ENCODE measurements around the gene GPX4. TPM values are rescaled to one million over a fixed set of nuclear protein-coding genes. Genes with fewer than 3 reads are reported as not detected.

The GPX4 gene
- total and polyA plus RNA-seq, 9 of the 15 experiments (the other 6 are each of a cell fraction or from before 2014, with no cell fraction given), result 61.4 to 661 (median 349) TPM

DNA sequence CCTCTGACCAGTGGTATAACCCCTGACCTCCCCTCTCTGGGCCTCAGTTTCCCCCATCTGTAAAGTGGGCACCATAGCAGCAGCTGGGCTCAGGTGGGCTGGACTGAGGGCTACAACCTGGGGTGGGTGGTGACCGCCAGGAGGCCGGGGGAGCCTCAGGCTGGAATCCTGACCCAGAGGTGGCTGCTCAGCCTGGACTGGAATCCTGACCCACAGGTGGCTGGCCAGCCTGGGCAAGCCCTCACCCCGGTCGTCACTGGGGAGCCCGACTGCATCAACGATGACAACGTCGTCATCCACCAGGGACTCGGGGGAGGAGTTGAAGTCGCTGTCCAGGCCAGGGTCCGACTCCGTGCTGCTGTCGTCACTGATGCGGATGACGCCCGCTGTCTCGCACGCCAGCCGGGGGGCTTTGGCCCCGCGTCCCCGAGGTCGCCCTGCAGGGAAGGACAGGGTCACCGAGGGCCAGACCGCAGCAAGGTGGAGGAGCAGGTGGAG, 10.2 kb downstream of the GPX4 start:
- no peak overlapping the region for H2AFZ ChIP-seq (ENCODE audit: low read depth, low read length)
- no TSS peak for BruUV-seq (replicated peaks)
- peak overlapping the region; percentile 62; the same call in 1 of the 3 replicates for H3K27ac ChIP-seq (ENCODE audit: extremely low read depth, low read depth, low read length)
- FAIRE-seq, result no peak
- H3K9me1 ChIP-seq (ENCODE audit: control insufficient read depth, insufficient read depth, low read length), result no peaks in the 10 kb centered on the region
- WGBS (ENCODE audit: insufficient coverage, low coverage, missing lambda C conversion rate), result 94% methylated on average over 12 of the region's 25 CpGs
- H3K9ac ChIP-seq (ENCODE audit: insufficient read depth in 1 of 2, low read depth in 2 of 2, low read length in 2 of 2), result peak overlapping the region in 1 of 2 experiments; percentile 33; a peak in 2 of 4 replicates
- H3K4me3 ChIP-seq, result no peak overlapping the region
- DNase-seq (ENCODE audit: extremely low read depth in 1 of 4, low spot score in 3 of 4), result no peak
- CTCF ChIA-PET (ENCODE audit: low intra/inter-chr PET ratio), result interaction anchor here (0.7 to 3.8 kb wide), 4 partner anchors 80 to 126 kb away, joined by 3 to 21 read pairs (median 14); partner anchors contain the start of gene ATP5F1D
- H3K79me2 ChIP-seq (ENCODE audit: control insufficient read depth, insufficient read depth, low read length), result peaks cover 3% of the 10 kb centered on the region; the same call in 1 of the 3 replicates
- H3K4me2 ChIP-seq (ENCODE audit: insufficient read depth, low read length), result no peak overlapping the region
- in situ Hi-C loops (cut with MboI) (no loop called here), intact Hi-C loops (cut with micrococcal nuclease) (loop anchor here (2.0 to 5.0 kb wide), 2 partner anchors 78 to 127 kb away; partner anchors contain the start of gene ATP5F1D)
- peaks cover 9 to 75% of the 10 kb centered on the region in 2 experiments for H3K4me1 ChIP-seq (replicated peaks in 1 of 2; ENCODE audit: control insufficient read depth in 2 of 2, insufficient read depth in 2 of 2, low read length in 2 of 2)
- no peaks in the 10 kb centered on the region for H3K9me3 ChIP-seq (replicated peaks; ENCODE audit: control insufficient read depth, insufficient read depth, low read depth, low read length)
- H3K36me3 ChIP-seq (ENCODE audit: control insufficient read depth, insufficient read depth, low read length), result peaks cover 74% of the 10 kb centered on the region; the same call in 2 of the 3 replicates
- POLR2A ChIA-PET, result interaction anchor here (0.6 to 2.3 kb wide), 8 partner anchors 9 to 155 kb away, joined by 3 to 14 read pairs (median 4); partner anchors contain the start of genes ATP5F1D, CIRBP and GPX4
- ATAC-seq, result no peak
- no peaks in the 10 kb centered on the region for H3K27me3 ChIP-seq (ENCODE audit: control insufficient read depth in 2 of 2, insufficient read depth in 2 of 2, low read length in 2 of 2)
- H4K20me1 ChIP-seq (replicated peaks; ENCODE audit: control insufficient read depth, insufficient read depth, low read length), result no peaks in the 10 kb centered on the region
- TF ChIP-seq, protein P1, sequence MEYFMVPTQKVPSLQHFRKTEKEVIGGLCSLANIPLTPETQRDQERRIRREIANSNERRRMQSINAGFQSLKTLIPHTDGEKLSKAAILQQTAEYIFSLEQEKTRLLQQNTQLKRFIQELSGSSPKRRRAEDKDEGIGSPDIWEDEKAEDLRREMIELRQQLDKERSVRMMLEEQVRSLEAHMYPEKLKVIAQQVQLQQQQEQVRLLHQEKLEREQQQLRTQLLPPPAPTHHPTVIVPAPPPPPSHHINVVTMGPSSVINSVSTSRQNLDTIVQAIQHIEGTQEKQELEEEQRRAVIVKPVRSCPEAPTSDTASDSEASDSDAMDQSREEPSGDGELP (CRISPR knock-in tag; IDR thresholded peaks at IDR 0.05; ENCODE audit: borderline replicate concordance), result no peak
- TF ChIP-seq HCFC1 (IDR thresholded peaks at IDR 0.05; ENCODE audit: low read depth, low read length) (no peak), ZNF785 (CRISPR knock-in tag; IDR thresholded peaks at IDR 0.05) (no peak), RHOXF2B (CRISPR knock-in tag; conservative IDR thresholded peaks at IDR 0.05) (no peak), ZNF140 (CRISPR knock-in tag; IDR thresholded peaks at IDR 0.05) (no peak), HLTF (IDR thresholded peaks at IDR 0.05) (no peak), TARDBP (IDR thresholded peaks at IDR 0.05) (no peak), ATF1 (CRISPR knock-in tag; IDR thresholded peaks at IDR 0.05) (no peak), ATF1 (tag; IDR thresholded peaks at IDR 0.05) (no peak), ZBTB1 (CRISPR knock-in tag; IDR thresholded peaks at IDR 0.05; ENCODE audit: borderline replicate concordance, low read depth) (no peak), POLR2G (IDR thresholded peaks at IDR 0.05; ENCODE audit: low read depth, low read length) (peak; percentile 48; the same call in 1 of the 2 replicates), CHD4 (IDR thresholded peaks at IDR 0.05; ENCODE audit: insufficient read depth, insufficient replicate concordance, low read depth, low read length, poor library complexity, severe bottlenecking) (peak; percentile 62)
- TF ChIP-seq, protein P2, sequence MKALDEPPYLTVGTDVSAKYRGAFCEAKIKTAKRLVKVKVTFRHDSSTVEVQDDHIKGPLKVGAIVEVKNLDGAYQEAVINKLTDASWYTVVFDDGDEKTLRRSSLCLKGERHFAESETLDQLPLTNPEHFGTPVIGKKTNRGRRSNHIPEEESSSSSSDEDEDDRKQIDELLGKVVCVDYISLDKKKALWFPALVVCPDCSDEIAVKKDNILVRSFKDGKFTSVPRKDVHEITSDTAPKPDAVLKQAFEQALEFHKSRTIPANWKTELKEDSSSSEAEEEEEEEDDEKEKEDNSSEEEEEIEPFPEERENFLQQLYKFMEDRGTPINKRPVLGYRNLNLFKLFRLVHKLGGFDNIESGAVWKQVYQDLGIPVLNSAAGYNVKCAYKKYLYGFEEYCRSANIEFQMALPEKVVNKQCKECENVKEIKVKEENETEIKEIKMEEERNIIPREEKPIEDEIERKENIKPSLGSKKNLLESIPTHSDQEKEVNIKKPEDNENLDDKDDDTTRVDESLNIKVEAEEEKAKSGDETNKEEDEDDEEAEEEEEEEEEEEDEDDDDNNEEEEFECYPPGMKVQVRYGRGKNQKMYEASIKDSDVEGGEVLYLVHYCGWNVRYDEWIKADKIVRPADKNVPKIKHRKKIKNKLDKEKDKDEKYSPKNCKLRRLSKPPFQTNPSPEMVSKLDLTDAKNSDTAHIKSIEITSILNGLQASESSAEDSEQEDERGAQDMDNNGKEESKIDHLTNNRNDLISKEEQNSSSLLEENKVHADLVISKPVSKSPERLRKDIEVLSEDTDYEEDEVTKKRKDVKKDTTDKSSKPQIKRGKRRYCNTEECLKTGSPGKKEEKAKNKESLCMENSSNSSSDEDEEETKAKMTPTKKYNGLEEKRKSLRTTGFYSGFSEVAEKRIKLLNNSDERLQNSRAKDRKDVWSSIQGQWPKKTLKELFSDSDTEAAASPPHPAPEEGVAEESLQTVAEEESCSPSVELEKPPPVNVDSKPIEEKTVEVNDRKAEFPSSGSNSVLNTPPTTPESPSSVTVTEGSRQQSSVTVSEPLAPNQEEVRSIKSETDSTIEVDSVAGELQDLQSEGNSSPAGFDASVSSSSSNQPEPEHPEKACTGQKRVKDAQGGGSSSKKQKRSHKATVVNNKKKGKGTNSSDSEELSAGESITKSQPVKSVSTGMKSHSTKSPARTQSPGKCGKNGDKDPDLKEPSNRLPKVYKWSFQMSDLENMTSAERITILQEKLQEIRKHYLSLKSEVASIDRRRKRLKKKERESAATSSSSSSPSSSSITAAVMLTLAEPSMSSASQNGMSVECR (CRISPR knock-in tag; IDR thresholded peaks at IDR 0.05), result no peak
- TF ChIP-seq, protein P3, sequence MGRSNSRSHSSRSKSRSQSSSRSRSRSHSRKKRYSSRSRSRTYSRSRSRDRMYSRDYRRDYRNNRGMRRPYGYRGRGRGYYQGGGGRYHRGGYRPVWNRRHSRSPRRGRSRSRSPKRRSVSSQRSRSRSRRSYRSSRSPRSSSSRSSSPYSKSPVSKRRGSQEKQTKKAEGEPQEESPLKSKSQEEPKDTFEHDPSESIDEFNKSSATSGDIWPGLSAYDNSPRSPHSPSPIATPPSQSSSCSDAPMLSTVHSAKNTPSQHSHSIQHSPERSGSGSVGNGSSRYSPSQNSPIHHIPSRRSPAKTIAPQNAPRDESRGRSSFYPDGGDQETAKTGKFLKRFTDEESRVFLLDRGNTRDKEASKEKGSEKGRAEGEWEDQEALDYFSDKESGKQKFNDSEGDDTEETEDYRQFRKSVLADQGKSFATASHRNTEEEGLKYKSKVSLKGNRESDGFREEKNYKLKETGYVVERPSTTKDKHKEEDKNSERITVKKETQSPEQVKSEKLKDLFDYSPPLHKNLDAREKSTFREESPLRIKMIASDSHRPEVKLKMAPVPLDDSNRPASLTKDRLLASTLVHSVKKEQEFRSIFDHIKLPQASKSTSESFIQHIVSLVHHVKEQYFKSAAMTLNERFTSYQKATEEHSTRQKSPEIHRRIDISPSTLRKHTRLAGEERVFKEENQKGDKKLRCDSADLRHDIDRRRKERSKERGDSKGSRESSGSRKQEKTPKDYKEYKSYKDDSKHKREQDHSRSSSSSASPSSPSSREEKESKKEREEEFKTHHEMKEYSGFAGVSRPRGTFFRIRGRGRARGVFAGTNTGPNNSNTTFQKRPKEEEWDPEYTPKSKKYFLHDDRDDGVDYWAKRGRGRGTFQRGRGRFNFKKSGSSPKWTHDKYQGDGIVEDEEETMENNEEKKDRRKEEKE (IDR thresholded peaks at IDR 0.05; ENCODE audit: borderline replicate concordance in 1 of 2, control insufficient read depth in 1 of 2, low read depth in 2 of 2, low read length in 1 of 2), result no peak
